IMR-90 (cell line): ENCODE measurements around the gene IL1F10. TPM values are rescaled to one million over a fixed set of nuclear protein-coding genes. Genes with fewer than 3 reads are reported as not detected.

ENCODE experiments used
- ATAC-seq: fragments of 200-7000 bp; cut with Tn5 transposase; 2 replicates; pipeline ENCODE4 v1.9.1; 2020; ENCODE audit warnings: low read depth, mild to moderate bottlenecking, moderate library complexity
- BruUV-seq: library from RNA; stranded (reverse); fragments of 400-500 nt; replicated peaks from 2 replicates; lab custom pipeline; 2021; lab: Mats Ljungman, UMichigan
- CTCF ChIA-PET: fragments of 300-600 bp; formaldehyde crosslinking; extraction: SDS; loops from one replicate; lab custom pipeline; 2021; ENCODE audit warnings: antibody characterized with exemption; lab: Yijun Ruan, JAX
- POLR2A ChIA-PET: fragments of 300-600 bp; sonication (Branson Sonifier 250); formaldehyde crosslinking; loops from one replicate; lab custom pipeline; 2022; ENCODE audit warnings: antibody characterized with exemption; ENCODE audit not compliant: unreplicated experiment; lab: Charles Lee
- DNase-seq: peaks from one replicate; pipeline ENCODE4 v3.0.0; 2013
- H2AFZ ChIP-seq: replicated peaks from 2 replicates; pipeline ENCODE3; 2013; ENCODE audit warnings: low read length, mild to moderate bottlenecking; ENCODE audit not compliant: poor library complexity
- H2AK5ac ChIP-seq: 2 replicates; pipeline ENCODE4 v1.6.1; 2013; ENCODE audit warnings: low read depth, low read length, inconsistent platforms
- H2AK9ac ChIP-seq: replicated peaks from 2 replicates; pipeline ENCODE3; 2013; ENCODE audit warnings: mild to moderate bottlenecking, low read depth, low read length, moderate library complexity; ENCODE audit not compliant: poor library complexity
- H2BK120ac ChIP-seq: 2 replicates; pipeline ENCODE4 v1.6.1; 2013; ENCODE audit warnings: low read depth, low read length, inconsistent platforms
- H2BK15ac ChIP-seq: 3 replicates; pipeline ENCODE4 v1.6.1; 2013; ENCODE audit warnings: low read depth, low read length, inconsistent platforms
- H2BK20ac ChIP-seq: 2 replicates; pipeline ENCODE4 v1.6.1; 2013; ENCODE audit warnings: low read depth, mild to moderate bottlenecking, inconsistent platforms, low read length, moderate library complexity
- H2BK5ac ChIP-seq: 2 replicates; pipeline ENCODE4 v1.6.1; 2013; ENCODE audit warnings: mild to moderate bottlenecking, low read depth, low read length, inconsistent platforms; ENCODE audit not compliant: poor library complexity, severe bottlenecking
- H3K14ac ChIP-seq: replicated peaks from 2 replicates; pipeline ENCODE4 v1.6.1; 2013; ENCODE audit warnings: low read depth, low read length, inconsistent platforms
- H3K18ac ChIP-seq: 2 replicates; pipeline ENCODE4 v1.6.1; 2013; ENCODE audit warnings: low read depth, low read length, control low read depth
- H3K23ac ChIP-seq: 2 replicates; pipeline ENCODE4 v1.6.1; 2013; ENCODE audit warnings: low read depth, low read length, inconsistent platforms
- H3K27ac ChIP-seq: 2 replicates; pipeline ENCODE4 v1.5.1; 2013; ENCODE audit warnings: mild to moderate bottlenecking, control low read depth, low read length; ENCODE audit not compliant: insufficient read depth
- H3K27me3 ChIP-seq: 2 replicates; pipeline ENCODE4 v1.6.1; 2013; ENCODE audit warnings: low read length; ENCODE audit not compliant: control insufficient read depth, insufficient read depth
- H3K36me3 ChIP-seq: 2 replicates; pipeline ENCODE4 v1.6.1; 2013; ENCODE audit warnings: low read length, mixed read lengths; ENCODE audit not compliant: control insufficient read depth, insufficient read depth
- H3K4ac ChIP-seq: 2 replicates; pipeline ENCODE4 v1.6.1; 2013; ENCODE audit warnings: low read depth, low read length, inconsistent platforms
- H3K4me1 ChIP-seq: 2 replicates; pipeline ENCODE4 v1.6.1; 2013; ENCODE audit warnings: low read length, mixed read lengths; ENCODE audit not compliant: control insufficient read depth, insufficient read depth
- H3K4me2 ChIP-seq: 2 replicates; pipeline ENCODE4 v1.6.1; 2013; ENCODE audit warnings: low read depth, mild to moderate bottlenecking, control low read depth, low read length, moderate library complexity
- H3K4me3 ChIP-seq: 2 replicates; pipeline ENCODE4 v1.5.1; 2013; ENCODE audit warnings: low read depth, mild to moderate bottlenecking, control low read depth, low read length, moderate library complexity; ENCODE audit not compliant: insufficient read depth
- H3K56ac ChIP-seq: 2 replicates; pipeline ENCODE4 v1.6.1; 2013; ENCODE audit warnings: low read length, inconsistent platforms; ENCODE audit not compliant: insufficient read depth; ENCODE audit errors: extremely low read depth
- H3K79me1 ChIP-seq, 2 experiments: 2 replicates each; pipeline ENCODE4 v1.6.1; 2013; ENCODE audit warnings: low read length in 2 of 2, inconsistent platforms in 1 of 2, low read depth in 1 of 2
- H3K9ac ChIP-seq: 2 replicates; pipeline ENCODE4 v1.6.1; 2013; ENCODE audit warnings: low read depth, low read length, control low read depth
- H3K9me1 ChIP-seq: 2 replicates; pipeline ENCODE4 v1.6.1; 2013; ENCODE audit warnings: low read length, inconsistent platforms; ENCODE audit not compliant: insufficient read depth
- H3K9me3 ChIP-seq: 2 replicates; pipeline ENCODE4 v1.6.1; 2013; ENCODE audit warnings: low read length; ENCODE audit not compliant: control insufficient read depth, insufficient read depth
- H4K20me1 ChIP-seq: 2 replicates; pipeline ENCODE4 v1.6.1; 2013; ENCODE audit warnings: low read length, inconsistent platforms; ENCODE audit not compliant: insufficient read depth
- H4K5ac ChIP-seq: 2 replicates; pipeline ENCODE4 v1.6.1; 2013; ENCODE audit warnings: mild to moderate bottlenecking, low read depth, low read length, control low read depth
- H4K8ac ChIP-seq, 2 experiments: 2 replicates each; pipeline ENCODE4 v1.6.1; 2013; ENCODE audit warnings: low read depth in 2 of 2, low read length in 2 of 2, control low read depth in 1 of 2, inconsistent platforms in 1 of 2
- H4K91ac ChIP-seq: 2 replicates; pipeline ENCODE4 v1.6.1; 2013; ENCODE audit warnings: low read depth, low read length, inconsistent platforms; ENCODE audit not compliant: insufficient read depth
- BHLHE40 ChIP-seq: fragments of 150-350 bp; IDR thresholded peaks from 2 replicates; pipeline ENCODE4 v1.6.1; 2016; ENCODE audit warnings: mild to moderate bottlenecking, low read depth, low read length
- POLR2A ChIP-seq: IDR thresholded peaks from 2 replicates; pipeline ENCODE4 v1.6.1; 2012; ENCODE audit warnings: mild to moderate bottlenecking, low read depth, low read length
- SMC3 ChIP-seq: fragments of 150-350 bp; IDR thresholded peaks from 2 replicates; pipeline ENCODE4 v1.6.1; 2016; ENCODE audit warnings: low read depth, mild to moderate bottlenecking, antibody characterized with exemption, low read length, moderate library complexity
- USF2 ChIP-seq: fragments of 150-350 bp; IDR thresholded peaks from 2 replicates; pipeline ENCODE4 v1.6.1; 2017; ENCODE audit warnings: mild to moderate bottlenecking, antibody characterized with exemption, low read length, low read depth
- WGBS, 2 experiments: methylation state at CpG; one replicate each; pipeline versions ENCODE4 v1.1.5 to v1.1.7; 2013; ENCODE audit warnings: missing lambda C conversion rate in 2 of 2; ENCODE audit not compliant: insufficient read length in 1 of 2; ENCODE audit errors: extremely low coverage in 2 of 2; 5-methylcytosine and 5-hydroxymethylcytosine counted together
- dilution Hi-C: fragments of 300-500 bp; cut with HindIII; formaldehyde crosslinking; loops from one replicate; pipeline ENCODE4 v1.14.3; 2018; ENCODE audit warnings: low sequenced_read_pairs; ENCODE audit not compliant: unreplicated experiment
- in situ Hi-C: fragments of 300-500 bp; cut with MboI; formaldehyde crosslinking; loops from 3 replicates; pipeline ENCODE4 v1.14.3; 2019; ENCODE audit warnings: low sequenced_read_pairs, inconsistent platforms, mixed read lengths
- intact Hi-C: fragments of 100-400 bp; cut with micrococcal nuclease; formaldehyde crosslinking; loops from 2 replicates; pipeline ENCODE4 v1.10.0; 2022
- polyA plus RNA-seq, 3 experiments: library from polyadenylated mRNA; depleted of rRNA; stranded (reverse); fragments of >200 nt; gene quantifications; 2 replicates each; pipeline ENCODE4 v1.2.3, GENCODE V29; 2012; ENCODE audit warnings: low replicate concordance in 1 of 3
- total RNA-seq: library from RNA; depleted of rRNA; stranded (reverse); fragments of >200 nt; gene quantifications from 2 replicates; pipeline ENCODE4 v1.2.3, GENCODE V29; 2012
- TF ChIP-seq, protein P1 (sequence below): conservative IDR thresholded peaks from 2 replicates; pipeline ENCODE4 v1.5.1; 2012; ENCODE audit warnings: mild to moderate bottlenecking, low read depth, low read length, improper control_type of control experiment

The IL1F10 gene
- total and polyA plus RNA-seq, 2 of the 4 experiments (the other 2 are of a cell fraction), result not detected

DNA sequence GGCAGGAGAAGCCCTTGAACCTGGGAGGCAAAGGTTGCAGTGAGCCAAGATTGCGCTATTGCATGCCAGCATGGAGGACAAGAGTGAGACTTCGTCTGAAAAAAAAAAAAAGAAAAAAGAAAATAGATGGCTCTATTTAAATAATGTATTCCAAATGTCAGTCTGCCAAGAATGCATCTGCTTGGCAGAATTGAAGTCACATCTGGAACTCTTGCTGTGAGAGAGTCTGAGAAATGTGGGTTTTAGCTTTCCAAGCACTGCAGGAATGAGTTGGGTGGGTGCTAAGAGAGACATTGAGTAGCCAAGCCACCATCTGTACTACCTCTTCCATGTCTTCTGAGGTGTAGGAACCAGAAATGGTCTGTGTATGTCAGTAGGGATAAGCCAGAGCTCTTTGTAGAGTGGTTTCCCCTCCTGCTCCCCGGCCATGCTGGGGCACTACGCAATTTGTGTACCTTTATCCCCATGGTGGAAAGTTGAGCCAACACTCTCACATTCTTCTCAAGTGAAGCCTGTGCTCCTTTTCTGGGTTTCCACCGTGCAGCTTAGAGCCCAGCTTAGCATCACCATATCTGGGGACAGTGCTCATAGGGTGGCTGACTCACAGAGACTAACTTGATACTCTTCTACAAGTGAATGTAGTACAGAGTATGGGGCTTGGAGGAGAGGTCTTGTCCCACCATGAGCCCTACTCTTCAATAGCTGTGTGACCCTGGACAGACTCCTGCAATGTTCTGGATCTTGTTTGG is 25.3 kb downstream of the IL1F10 start:
- no TSS peak for BruUV-seq
- H4K8ac ChIP-seq, result no peak overlapping the region
- ChIA-PET CTCF (no interaction called here), POLR2A (no interaction called here)
- no peak overlapping the region for H4K5ac ChIP-seq
- intact Hi-C loops (no loop called here), dilution Hi-C loops (no loop called here), in situ Hi-C loops (no loop called here)
- H3K56ac ChIP-seq, result no peak overlapping the region
- no peak overlapping the region for H3K4me3 ChIP-seq
- no peak overlapping the region for H2AFZ ChIP-seq
- no peak overlapping the region for H2AK5ac ChIP-seq
- H3K9me3 ChIP-seq, result no peaks in the 10 kb centered on the region
- H3K36me3 ChIP-seq, result no peaks in the 10 kb centered on the region
- no peaks in the 10 kb centered on the region for H3K4me1 ChIP-seq
- no peaks in the 10 kb centered on the region for H3K9me1 ChIP-seq
- WGBS, 2 experiments, result 80% methylated on average over 1 of the region's 5 CpGs; no CpG with 5 or more reads in 1 of the 2 experiments
- H3K14ac ChIP-seq, result no peak overlapping the region
- TF ChIP-seq, protein P1, sequence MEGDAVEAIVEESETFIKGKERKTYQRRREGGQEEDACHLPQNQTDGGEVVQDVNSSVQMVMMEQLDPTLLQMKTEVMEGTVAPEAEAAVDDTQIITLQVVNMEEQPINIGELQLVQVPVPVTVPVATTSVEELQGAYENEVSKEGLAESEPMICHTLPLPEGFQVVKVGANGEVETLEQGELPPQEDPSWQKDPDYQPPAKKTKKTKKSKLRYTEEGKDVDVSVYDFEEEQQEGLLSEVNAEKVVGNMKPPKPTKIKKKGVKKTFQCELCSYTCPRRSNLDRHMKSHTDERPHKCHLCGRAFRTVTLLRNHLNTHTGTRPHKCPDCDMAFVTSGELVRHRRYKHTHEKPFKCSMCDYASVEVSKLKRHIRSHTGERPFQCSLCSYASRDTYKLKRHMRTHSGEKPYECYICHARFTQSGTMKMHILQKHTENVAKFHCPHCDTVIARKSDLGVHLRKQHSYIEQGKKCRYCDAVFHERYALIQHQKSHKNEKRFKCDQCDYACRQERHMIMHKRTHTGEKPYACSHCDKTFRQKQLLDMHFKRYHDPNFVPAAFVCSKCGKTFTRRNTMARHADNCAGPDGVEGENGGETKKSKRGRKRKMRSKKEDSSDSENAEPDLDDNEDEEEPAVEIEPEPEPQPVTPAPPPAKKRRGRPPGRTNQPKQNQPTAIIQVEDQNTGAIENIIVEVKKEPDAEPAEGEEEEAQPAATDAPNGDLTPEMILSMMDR, result no peak
- no peak for TF ChIP-seq USF2
- no peak for TF ChIP-seq BHLHE40
- no peak for TF ChIP-seq POLR2A
- TF ChIP-seq SMC3, result no peak
- H2BK20ac ChIP-seq, result no peak overlapping the region
- no peak overlapping the region for H2AK9ac ChIP-seq
- no peak overlapping the region for H3K4me2 ChIP-seq
- no peak overlapping the region for H2BK15ac ChIP-seq
- H4K91ac ChIP-seq, result no peak overlapping the region
- no peaks in the 10 kb centered on the region for H3K79me1 ChIP-seq
- no peak overlapping the region for H3K4ac ChIP-seq
- H3K27ac ChIP-seq, result no peak overlapping the region
- no peak for ATAC-seq
- H2BK120ac ChIP-seq, result no peak overlapping the region
- H2BK5ac ChIP-seq, result no peak overlapping the region
- no peak overlapping the region for H3K18ac ChIP-seq
- H3K27me3 ChIP-seq, result peaks cover 6% of the 10 kb centered on the region; the same call in 1 of the 2 replicates
- DNase-seq, result no peak
- no peaks in the 10 kb centered on the region for H4K20me1 ChIP-seq
- no peak overlapping the region for H3K9ac ChIP-seq
- H3K23ac ChIP-seq, result no peak overlapping the region
